ENCODE results near the gene ZAP70.

DNA sequence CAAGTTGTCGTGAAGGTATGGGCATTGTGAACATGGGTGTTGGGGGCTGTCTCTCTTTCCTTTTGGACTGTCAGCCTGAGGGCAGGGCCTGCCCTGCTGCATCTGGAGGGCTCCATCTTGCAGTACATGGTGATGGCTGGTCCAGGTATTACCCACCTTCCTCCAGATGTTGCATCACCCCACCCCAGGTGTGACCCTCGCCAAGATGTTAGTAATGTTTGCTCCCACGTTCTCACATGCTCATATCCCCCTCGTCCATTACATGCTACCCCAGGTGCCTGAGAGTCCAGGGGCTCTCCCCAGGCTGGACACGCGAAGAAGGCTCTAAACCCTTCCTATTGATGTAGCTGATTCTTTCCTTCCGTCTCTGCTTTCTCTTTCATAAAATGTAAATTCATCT lies 13.9 kb downstream of the ZAP70 start:
- TF ChIP-seq, protein P1, sequence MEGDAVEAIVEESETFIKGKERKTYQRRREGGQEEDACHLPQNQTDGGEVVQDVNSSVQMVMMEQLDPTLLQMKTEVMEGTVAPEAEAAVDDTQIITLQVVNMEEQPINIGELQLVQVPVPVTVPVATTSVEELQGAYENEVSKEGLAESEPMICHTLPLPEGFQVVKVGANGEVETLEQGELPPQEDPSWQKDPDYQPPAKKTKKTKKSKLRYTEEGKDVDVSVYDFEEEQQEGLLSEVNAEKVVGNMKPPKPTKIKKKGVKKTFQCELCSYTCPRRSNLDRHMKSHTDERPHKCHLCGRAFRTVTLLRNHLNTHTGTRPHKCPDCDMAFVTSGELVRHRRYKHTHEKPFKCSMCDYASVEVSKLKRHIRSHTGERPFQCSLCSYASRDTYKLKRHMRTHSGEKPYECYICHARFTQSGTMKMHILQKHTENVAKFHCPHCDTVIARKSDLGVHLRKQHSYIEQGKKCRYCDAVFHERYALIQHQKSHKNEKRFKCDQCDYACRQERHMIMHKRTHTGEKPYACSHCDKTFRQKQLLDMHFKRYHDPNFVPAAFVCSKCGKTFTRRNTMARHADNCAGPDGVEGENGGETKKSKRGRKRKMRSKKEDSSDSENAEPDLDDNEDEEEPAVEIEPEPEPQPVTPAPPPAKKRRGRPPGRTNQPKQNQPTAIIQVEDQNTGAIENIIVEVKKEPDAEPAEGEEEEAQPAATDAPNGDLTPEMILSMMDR (IDR thresholded peaks at IDR 0.05) = no peak
- TF ChIP-seq POLR2AphosphoS5 (IDR thresholded peaks at IDR 0.05) (no peak), POLR2A (IDR thresholded peaks at IDR 0.05) (no peak), EP300 (IDR thresholded peaks at IDR 0.05) (no peak)

Data from gastroesophageal sphincter (tissue), 3 donors.